ENCODE measurements around the gene ASCL2. TPM values are rescaled to one million over a fixed set of nuclear protein-coding genes. Genes with fewer than 3 reads are reported as not detected.

ASCL2 gene
- total and polyA plus RNA-seq, 4 donors: 0.20 to 0.90 (median 0.45) TPM

GRCh38 chr11:2303627-2304505 lies 33.5 kb upstream of the ASCL2 start:
- no peak for DNase-seq (ENCODE audit: low read depth in 4 of 6, low spot score in 6 of 6)
- no peaks in the 10 kb centered on the region for H3K9me3 ChIP-seq (ENCODE audit: control insufficient read depth, insufficient read depth, low read length)
- WGBS (ENCODE audit: insufficient coverage): 76% methylated on average over 13 of the region's 15 CpGs
- H3K27ac ChIP-seq (ENCODE audit: low read depth, low read length): peak overlapping the region; percentile 25
- peaks cover 2% of the 10 kb centered on the region for H3K36me3 ChIP-seq (ENCODE audit: control insufficient read depth, insufficient read depth, low read length)
- H3K4me3 ChIP-seq (ENCODE audit: low read depth, low read length): no peak overlapping the region
- H3K4me1 ChIP-seq (ENCODE audit: control insufficient read depth, insufficient read depth, low read length): peaks cover 64% of the 10 kb centered on the region
- no peaks in the 10 kb centered on the region for H3K27me3 ChIP-seq (ENCODE audit: control insufficient read depth, insufficient read depth, low read length)

- H3K27ac ChIP-seq (ENCODE audit: low read depth, low read length): no peak overlapping the region
- WGBS (ENCODE audit: insufficient coverage): 68% methylated on average over 16 of the region's 18 CpGs
- H3K4me1 ChIP-seq (ENCODE audit: control insufficient read depth, insufficient read depth, low read length): peaks cover 64% of the 10 kb centered on the region
These were observed 32.7 kb upstream of the ASCL2 start for GRCh38 chr11:2302896-2303626.

GRCh38 chr11:2302306-2302895 lies 32.0 kb upstream of the ASCL2 start:
- Histone ChIP-seq H3K27me3 (ENCODE audit: control insufficient read depth, insufficient read depth, low read length) (no peaks in the 10 kb centered on the region), H3K9me3 (ENCODE audit: control insufficient read depth, insufficient read depth, low read length) (no peaks in the 10 kb centered on the region), H3K27ac (ENCODE audit: low read depth, low read length) (no peak overlapping the region), H3K4me1 (ENCODE audit: control insufficient read depth, insufficient read depth, low read length) (peaks cover 58% of the 10 kb centered on the region), H3K36me3 (ENCODE audit: control insufficient read depth, insufficient read depth, low read length) (peaks cover 2% of the 10 kb centered on the region), H3K4me3 (ENCODE audit: low read depth, low read length) (no peak overlapping the region)
- DNase-seq (ENCODE audit: low read depth in 4 of 6, low spot score in 6 of 6): no peak
- 70% methylated on average over 12 of the region's 16 CpGs for WGBS (ENCODE audit: insufficient coverage)

More at GRCh38 chr11:2302896-2303626, 32.7 kb upstream of the ASCL2 start:
- DNase-seq (ENCODE audit: low read depth in 4 of 6, low spot score in 6 of 6): no peak
- Histone ChIP-seq H3K27me3 (ENCODE audit: control insufficient read depth, insufficient read depth, low read length) (no peaks in the 10 kb centered on the region), H3K9me3 (ENCODE audit: control insufficient read depth, insufficient read depth, low read length) (no peaks in the 10 kb centered on the region), H3K36me3 (ENCODE audit: control insufficient read depth, insufficient read depth, low read length) (peaks cover 2% of the 10 kb centered on the region), H3K4me3 (ENCODE audit: low read depth, low read length) (no peak overlapping the region)

- Histone ChIP-seq H3K27me3 (ENCODE audit: control insufficient read depth, insufficient read depth, low read length) (no peaks in the 10 kb centered on the region), H3K9me3 (ENCODE audit: control insufficient read depth, insufficient read depth, low read length) (no peaks in the 10 kb centered on the region), H3K27ac (ENCODE audit: low read depth, low read length) (no peak within 1 kb of the TSS), H3K4me3 (ENCODE audit: low read depth, low read length) (no peak within 1 kb of the TSS), H3K36me3 (ENCODE audit: control insufficient read depth, insufficient read depth, low read length) (peaks cover 2% of the 10 kb centered on the region), H3K4me1 (ENCODE audit: control insufficient read depth, insufficient read depth, low read length) (peaks cover 52% of the 10 kb centered on the region)
- WGBS (ENCODE audit: insufficient coverage): 72% methylated on average over 10 of the region's 16 CpGs
- DNase-seq (ENCODE audit: low read depth in 4 of 6, low spot score in 6 of 6): no peak
These were observed 31.4 kb upstream of the ASCL2 start, which contains the start of the genes C11orf21 and TSPAN32 for GRCh38 chr11:2301631-2302305. Gene C11orf21, minus strand, starts transcription at chr11:2301918. Its CDS starts 110 bp downstream, at chr11:2301808. Gene TSPAN32, plus strand, starts transcription at chr11:2302013. Its CDS starts 137 bp downstream, at chr11:2302150.

GRCh38 chr11:2300936-2301630 lies 30.7 kb upstream of the ASCL2 start:
- H3K36me3 ChIP-seq (ENCODE audit: control insufficient read depth, insufficient read depth, low read length): peaks cover 2% of the 10 kb centered on the region
- no peaks in the 10 kb centered on the region for H3K27me3 ChIP-seq (ENCODE audit: control insufficient read depth, insufficient read depth, low read length)
- WGBS (ENCODE audit: insufficient coverage): 58% methylated on average over 24 of the region's 24 CpGs
- no peaks in the 10 kb centered on the region for H3K9me3 ChIP-seq (ENCODE audit: control insufficient read depth, insufficient read depth, low read length)
- DNase-seq (ENCODE audit: low read depth in 4 of 6, low spot score in 6 of 6): no peak
- H3K4me1 ChIP-seq (ENCODE audit: control insufficient read depth, insufficient read depth, low read length): peaks cover 45% of the 10 kb centered on the region
- H3K27ac ChIP-seq (ENCODE audit: low read depth, low read length): no peak overlapping the region
- H3K4me3 ChIP-seq (ENCODE audit: low read depth, low read length): no peak overlapping the region

- H3K9me3 ChIP-seq (ENCODE audit: control insufficient read depth, insufficient read depth, low read length): no peaks in the 10 kb centered on the region
- H3K4me1 ChIP-seq (ENCODE audit: control insufficient read depth, insufficient read depth, low read length): peaks cover 38% of the 10 kb centered on the region
- peaks cover 2% of the 10 kb centered on the region for H3K36me3 ChIP-seq (ENCODE audit: control insufficient read depth, insufficient read depth, low read length)
- 89% methylated on average over 16 of the region's 19 CpGs for WGBS (ENCODE audit: insufficient coverage)
- no peak for DNase-seq (ENCODE audit: low read depth in 4 of 6, low spot score in 6 of 6)
- H3K4me3 ChIP-seq (ENCODE audit: low read depth, low read length): no peak overlapping the region
- no peak overlapping the region for H3K27ac ChIP-seq (ENCODE audit: low read depth, low read length)
- H3K27me3 ChIP-seq (ENCODE audit: control insufficient read depth, insufficient read depth, low read length): no peaks in the 10 kb centered on the region
These were observed 30.0 kb upstream of the ASCL2 start for GRCh38 chr11:2300290-2300935.

- Histone ChIP-seq H3K4me3 (ENCODE audit: low read depth, low read length) (no peak overlapping the region), H3K36me3 (ENCODE audit: control insufficient read depth, insufficient read depth, low read length) (peaks cover 2% of the 10 kb centered on the region), H3K27me3 (ENCODE audit: control insufficient read depth, insufficient read depth, low read length) (no peaks in the 10 kb centered on the region), H3K9me3 (ENCODE audit: control insufficient read depth, insufficient read depth, low read length) (no peaks in the 10 kb centered on the region), H3K4me1 (ENCODE audit: control insufficient read depth, insufficient read depth, low read length) (peaks cover 32% of the 10 kb centered on the region), H3K27ac (ENCODE audit: low read depth, low read length) (no peak overlapping the region)
- WGBS (ENCODE audit: insufficient coverage): 80% methylated on average over 2 of the region's 10 CpGs
- DNase-seq (ENCODE audit: low read depth in 4 of 6, low spot score in 6 of 6): no peak
These were observed 29.4 kb upstream of the ASCL2 start for GRCh38 chr11:2299773-2300172.

- H3K9me3 ChIP-seq (ENCODE audit: control insufficient read depth, insufficient read depth, low read length): no peaks in the 10 kb centered on the region
- H3K4me1 ChIP-seq (ENCODE audit: control insufficient read depth, insufficient read depth, low read length): peaks cover 26% of the 10 kb centered on the region
- H3K36me3 ChIP-seq (ENCODE audit: control insufficient read depth, insufficient read depth, low read length): no peaks in the 10 kb centered on the region
- H3K27ac ChIP-seq (ENCODE audit: low read depth, low read length): no peak overlapping the region
- DNase-seq (ENCODE audit: low read depth in 4 of 6, low spot score in 6 of 6): peak in 1 of 6 donors; percentile 11
- no peaks in the 10 kb centered on the region for H3K27me3 ChIP-seq (ENCODE audit: control insufficient read depth, insufficient read depth, low read length)
- H3K4me3 ChIP-seq (ENCODE audit: low read depth, low read length): no peak overlapping the region
- 64% methylated on average over 18 of the region's 18 CpGs for WGBS (ENCODE audit: insufficient coverage)
These were observed 28.7 kb upstream of the ASCL2 start for GRCh38 chr11:2298795-2299761.

Data from spinal cord (tissue), 10 donors.